ENCODE data around the gene PHYH. TPM values are rescaled to one million over a fixed set of nuclear protein-coding genes. Genes with fewer than 3 reads are reported as not detected.
A peak's percentile ranks its signal among the peaks of the same experiment; 100 is the strongest.

Gene PHYH
- total and polyA plus RNA-seq, 2 of the 4 experiments (the other 2 are of a cell fraction), result 10.9 to 13.4 TPM

DNA sequence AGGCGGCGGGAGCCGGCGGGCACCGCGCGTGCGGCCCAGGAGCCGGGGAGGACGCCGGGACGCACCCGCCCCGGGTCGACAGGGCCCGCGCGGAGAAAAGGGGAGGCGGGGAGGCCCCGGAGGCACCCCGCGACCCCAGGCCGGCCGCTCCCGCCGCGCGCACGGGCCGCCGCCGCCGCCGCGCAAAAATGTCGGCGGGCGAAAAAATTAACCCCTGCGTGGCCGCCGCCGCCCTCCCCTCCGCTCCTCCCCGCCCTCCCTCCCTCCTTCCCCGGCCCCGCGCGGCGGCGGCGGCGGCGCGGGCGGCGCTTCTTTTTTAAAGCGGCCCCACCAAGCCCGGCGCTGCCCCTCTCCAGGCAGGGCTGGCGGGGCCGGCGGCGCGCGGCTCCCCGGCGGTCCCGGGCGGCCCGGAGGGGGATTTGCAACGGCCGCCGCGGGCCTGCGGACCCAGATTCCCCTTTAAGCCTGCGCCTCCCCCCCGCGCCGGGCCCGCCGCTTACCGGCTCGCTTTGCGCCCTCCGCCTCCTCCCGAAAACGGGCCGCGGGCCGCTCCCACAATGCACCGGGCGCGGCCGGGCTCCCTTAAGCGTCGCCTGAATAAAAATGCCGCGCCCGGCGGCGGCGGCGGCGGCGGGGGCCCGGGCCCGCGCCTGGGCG, 47.8 kb upstream of the PHYH start:
- Histone ChIP-seq H3K14ac (replicated peaks; ENCODE audit: low read depth, low read length) (no peak overlapping the region), H4K5ac (ENCODE audit: low read depth, low read length) (no peak overlapping the region), H3K56ac (ENCODE audit: extremely low read depth, insufficient read depth, low read length) (no peak overlapping the region; the same call in 1 of the 2 replicates), H3K27me3 (ENCODE audit: control insufficient read depth, insufficient read depth, low read length) (peaks cover 15% of the 10 kb centered on the region), H2BK20ac (ENCODE audit: low read depth, low read length) (no peak overlapping the region), H3K9me1 (ENCODE audit: insufficient read depth, low read length) (peaks cover 3% of the 10 kb centered on the region; the same call in 1 of the 2 replicates), H3K18ac (ENCODE audit: low read depth, low read length) (no peak overlapping the region), H3K4me1 (ENCODE audit: control insufficient read depth, insufficient read depth, low read length) (peaks cover 8% of the 10 kb centered on the region), H3K23ac (ENCODE audit: low read depth, low read length) (no peak overlapping the region), H2AFZ (replicated peaks; ENCODE audit: low read length, poor library complexity) (peak overlapping the region; percentile 88), H4K20me1 (ENCODE audit: insufficient read depth, low read length) (no peaks in the 10 kb centered on the region), H3K36me3 (ENCODE audit: control insufficient read depth, insufficient read depth, low read length) (peaks cover 2% of the 10 kb centered on the region; the same call in 1 of the 2 replicates), H2BK5ac (ENCODE audit: low read depth, low read length, poor library complexity, severe bottlenecking) (peak overlapping the region; percentile 91), H3K4ac (ENCODE audit: low read depth, low read length) (no peak overlapping the region), H3K79me1 (ENCODE audit: low read depth in 1 of 2, low read length in 2 of 2) (peaks cover 14 to 40% of the 10 kb centered on the region in 2 experiments), H3K4me3 (ENCODE audit: insufficient read depth, low read depth, low read length) (peak overlapping the region; percentile 51), H2AK5ac (ENCODE audit: low read depth, low read length) (no peak overlapping the region), H3K4me2 (ENCODE audit: low read depth, low read length) (no peak overlapping the region), H4K91ac (ENCODE audit: insufficient read depth, low read depth, low read length) (no peak overlapping the region), H3K9me3 (ENCODE audit: control insufficient read depth, insufficient read depth, low read length) (no peaks in the 10 kb centered on the region), H2BK15ac (ENCODE audit: low read depth, low read length) (no peak overlapping the region), H3K9ac (ENCODE audit: low read depth, low read length) (peak overlapping the region; percentile 75; the same call in 1 of the 2 replicates), H2BK120ac (ENCODE audit: low read depth, low read length) (no peak overlapping the region), H3K27ac (ENCODE audit: insufficient read depth, low read length) (peak overlapping the region; percentile 77), H4K8ac (ENCODE audit: low read depth in 2 of 2, low read length in 2 of 2) (no peak overlapping the region), H2AK9ac (replicated peaks; ENCODE audit: low read depth, low read length, poor library complexity) (peak overlapping the region; percentile 93)
- dilution Hi-C loops (cut with HindIII; ENCODE audit: low sequenced_read_pairs, unreplicated experiment), result no loop called here
- intact Hi-C loops (cut with micrococcal nuclease), result no loop called here
- POLR2A ChIA-PET (ENCODE audit: unreplicated experiment), result no interaction called here
- no TSS peak for BruUV-seq (replicated peaks)
- in situ Hi-C loops (cut with MboI; ENCODE audit: low sequenced_read_pairs), result no loop called here
- CTCF ChIA-PET, result no interaction called here
- 0% methylated on average over 35 of the region's 109 CpGs; no CpG with 5 or more reads in 1 of the 2 experiments for WGBS, 2 experiments (ENCODE audit: extremely low coverage in 2 of 2, insufficient read length in 1 of 2)
- ATAC-seq (ENCODE audit: low read depth) (peak; percentile 77), DNase-seq (peak; percentile 70)
- no peak for TF ChIP-seq MXI1 (IDR thresholded peaks at IDR 0.05; ENCODE audit: borderline replicate concordance, low read depth, low read length)
- TF ChIP-seq MAZ (IDR thresholded peaks at IDR 0.05; ENCODE audit: borderline replicate concordance, low read depth, low read length), result 0 out of 2 replicates have a peak, but pooled peaks have one; percentile 18
